Ishikawa (cell line): Measurements from ENCODE around the gene CDX2.

Source experiments
- CEBPB ChIP-seq: IDR thresholded peaks from 2 replicates; pipeline ENCODE4 v1.6.1; 2012
- CREB1 ChIP-seq: IDR thresholded peaks from 2 replicates; pipeline ENCODE4 v1.6.1; 2012; ENCODE audit warnings: low read depth
- EGR1 ChIP-seq: IDR thresholded peaks from 2 replicates; pipeline ENCODE4 v1.6.1; 2012
- EP300 ChIP-seq: IDR thresholded peaks from 2 replicates; pipeline ENCODE4 v1.6.1; 2012; ENCODE audit warnings: borderline replicate concordance
- FOXM1 ChIP-seq: IDR thresholded peaks from 2 replicates; pipeline ENCODE4 v1.6.1; 2012; ENCODE audit warnings: low read depth, borderline replicate concordance
- MAX ChIP-seq: IDR thresholded peaks from 2 replicates; pipeline ENCODE4 v1.6.1; 2012
- NFIC ChIP-seq: IDR thresholded peaks from 2 replicates; pipeline ENCODE4 v1.6.1; 2012
- RAD21 ChIP-seq: IDR thresholded peaks from 2 replicates; pipeline ENCODE4 v1.6.1; 2012; ENCODE audit warnings: low read depth
- REST ChIP-seq: IDR thresholded peaks from 2 replicates; pipeline ENCODE4 v1.6.1; 2012; ENCODE audit warnings: low read depth, mild to moderate bottlenecking
- TAF1 ChIP-seq: IDR thresholded peaks from 2 replicates; pipeline ENCODE4 v1.6.1; 2012; ENCODE audit warnings: low read depth, mild to moderate bottlenecking
- TCF12 ChIP-seq: IDR thresholded peaks from 2 replicates; pipeline ENCODE4 v1.6.1; 2012; ENCODE audit warnings: low read depth
- TEAD4 ChIP-seq: IDR thresholded peaks from 2 replicates; pipeline ENCODE4 v1.6.1; 2012
- USF1 ChIP-seq: IDR thresholded peaks from 2 replicates; pipeline ENCODE4 v1.6.1; 2012
- YY1 ChIP-seq: IDR thresholded peaks from 2 replicates; pipeline ENCODE4 v1.6.1; 2012; ENCODE audit warnings: low read depth
- ZBTB7A ChIP-seq: IDR thresholded peaks from 2 replicates; pipeline ENCODE4 v1.6.1; 2012; ENCODE audit warnings: low read depth

The CDX2 gene

GRCh38 chr13:27969082-27969865, at the start of gene CDX2:
Gene CDX2, minus strand, starts transcription at chr13:27969315. Its CDS starts 309 bp downstream, at chr13:27969006.
- no peak for TF ChIP-seq TEAD4
- TF ChIP-seq YY1 = no peak
- no peak for TF ChIP-seq REST
- TF ChIP-seq FOXM1 = no peak
- no peak for TF ChIP-seq TCF12
- TF ChIP-seq TAF1 = no peak

GRCh38 chr13:28014301-28014700, 45.2 kb upstream of the CDX2 start:
- TF ChIP-seq CEBPB = no peak
- no peak for TF ChIP-seq REST
- TF ChIP-seq TCF12 = no peak
- no peak for TF ChIP-seq MAX
- no peak for TF ChIP-seq FOXM1
- TF ChIP-seq ZBTB7A = no peak
- no peak for TF ChIP-seq YY1
- TF ChIP-seq TAF1 = no peak
- no peak for TF ChIP-seq NFIC
- TF ChIP-seq EP300 = no peak
- no peak for TF ChIP-seq TEAD4
- TF ChIP-seq RAD21 = no peak
- TF ChIP-seq EGR1 = no peak
- TF ChIP-seq USF1 = no peak
- no peak for TF ChIP-seq CREB1

- TF ChIP-seq TEAD4 (no peak), NFIC (no peak), YY1 (no peak), EP300 (no peak), RAD21 (no peak), USF1 (no peak), TAF1 (no peak), CREB1 (no peak), ZBTB7A (no peak), CEBPB (no peak), MAX (no peak), TCF12 (no peak), REST (no peak), FOXM1 (no peak), EGR1 (no peak)
Observed at GRCh38 chr13:28013482-28013881, 44.4 kb upstream of the CDX2 start.

- no peak for TF ChIP-seq TAF1
Observed at GRCh38 chr13:28012896-28013295, 43.8 kb upstream of the CDX2 start.

- no peak for TF ChIP-seq FOXM1
Observed at GRCh38 chr13:28012383-28012782, 43.3 kb upstream of the CDX2 start.
